ENCODE data around the gene SIAE.

SIAE gene

DNA sequence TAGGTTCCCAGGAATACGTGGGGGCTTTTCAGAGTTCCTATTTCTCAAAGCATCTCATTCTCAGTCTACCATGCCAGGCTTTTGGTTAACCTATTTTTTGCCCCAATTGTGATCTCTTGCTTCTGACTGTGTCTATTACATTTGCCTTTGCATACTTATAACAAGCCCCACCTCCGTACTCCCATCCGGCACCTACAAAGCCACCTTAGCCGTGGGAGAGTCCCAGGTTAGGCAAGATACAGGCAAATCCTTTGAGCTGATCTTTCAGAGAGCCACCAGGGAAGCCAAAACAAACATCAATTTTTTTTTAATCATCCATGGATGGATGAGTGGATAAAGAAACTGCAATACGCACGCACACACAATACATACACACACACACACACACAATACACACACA, 80.9 kb downstream of the SIAE start:
- Mint-ChIP-seq H3K9me3 (no peaks in the 10 kb centered on the region), H3K27me3 (ENCODE audit: low read depth, poor library complexity) (peaks cover 4% of the 10 kb centered on the region), H3K27ac (no peak overlapping the region), H3K4me1 (no peaks in the 10 kb centered on the region), H3K4me3 (no peak overlapping the region), H3K36me3 (ENCODE audit: low read depth) (no peaks in the 10 kb centered on the region)
- TF ChIP-seq, protein P1, sequence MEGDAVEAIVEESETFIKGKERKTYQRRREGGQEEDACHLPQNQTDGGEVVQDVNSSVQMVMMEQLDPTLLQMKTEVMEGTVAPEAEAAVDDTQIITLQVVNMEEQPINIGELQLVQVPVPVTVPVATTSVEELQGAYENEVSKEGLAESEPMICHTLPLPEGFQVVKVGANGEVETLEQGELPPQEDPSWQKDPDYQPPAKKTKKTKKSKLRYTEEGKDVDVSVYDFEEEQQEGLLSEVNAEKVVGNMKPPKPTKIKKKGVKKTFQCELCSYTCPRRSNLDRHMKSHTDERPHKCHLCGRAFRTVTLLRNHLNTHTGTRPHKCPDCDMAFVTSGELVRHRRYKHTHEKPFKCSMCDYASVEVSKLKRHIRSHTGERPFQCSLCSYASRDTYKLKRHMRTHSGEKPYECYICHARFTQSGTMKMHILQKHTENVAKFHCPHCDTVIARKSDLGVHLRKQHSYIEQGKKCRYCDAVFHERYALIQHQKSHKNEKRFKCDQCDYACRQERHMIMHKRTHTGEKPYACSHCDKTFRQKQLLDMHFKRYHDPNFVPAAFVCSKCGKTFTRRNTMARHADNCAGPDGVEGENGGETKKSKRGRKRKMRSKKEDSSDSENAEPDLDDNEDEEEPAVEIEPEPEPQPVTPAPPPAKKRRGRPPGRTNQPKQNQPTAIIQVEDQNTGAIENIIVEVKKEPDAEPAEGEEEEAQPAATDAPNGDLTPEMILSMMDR (IDR thresholded peaks at IDR 0.05): no peak
- DNase-seq: no peak

DNA sequence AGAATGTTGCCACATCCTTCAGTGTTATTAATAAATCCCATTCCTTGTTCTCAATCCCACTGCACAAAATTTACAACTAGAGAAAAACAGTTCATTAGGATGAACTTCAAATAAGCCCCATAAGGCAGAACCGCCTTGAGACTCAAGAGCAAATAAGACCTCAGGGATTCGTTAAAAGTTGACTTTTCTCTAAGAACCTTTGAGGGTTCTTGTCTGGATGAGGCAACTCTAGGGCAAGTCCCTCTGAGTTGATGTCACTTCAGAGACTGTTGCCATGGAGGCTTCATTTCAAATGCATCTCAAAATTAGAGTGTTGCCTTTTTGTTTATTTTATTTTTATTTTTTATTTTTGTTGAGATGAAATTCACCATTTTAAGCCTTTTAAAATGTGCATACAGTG, 82.1 kb downstream of the SIAE start:
- H3K9me3 Mint-ChIP-seq: no peaks in the 10 kb centered on the region
- peaks cover 4% of the 10 kb centered on the region for H3K27me3 Mint-ChIP-seq (ENCODE audit: low read depth, poor library complexity)
- no peaks in the 10 kb centered on the region for H3K4me1 Mint-ChIP-seq
- H3K27ac Mint-ChIP-seq: no peak overlapping the region
- no peaks in the 10 kb centered on the region for H3K36me3 Mint-ChIP-seq (ENCODE audit: low read depth)
- DNase-seq: no peak
- no peak overlapping the region for H3K4me3 Mint-ChIP-seq
- TF ChIP-seq, protein P1 (IDR thresholded peaks at IDR 0.05): no peak

DNA sequence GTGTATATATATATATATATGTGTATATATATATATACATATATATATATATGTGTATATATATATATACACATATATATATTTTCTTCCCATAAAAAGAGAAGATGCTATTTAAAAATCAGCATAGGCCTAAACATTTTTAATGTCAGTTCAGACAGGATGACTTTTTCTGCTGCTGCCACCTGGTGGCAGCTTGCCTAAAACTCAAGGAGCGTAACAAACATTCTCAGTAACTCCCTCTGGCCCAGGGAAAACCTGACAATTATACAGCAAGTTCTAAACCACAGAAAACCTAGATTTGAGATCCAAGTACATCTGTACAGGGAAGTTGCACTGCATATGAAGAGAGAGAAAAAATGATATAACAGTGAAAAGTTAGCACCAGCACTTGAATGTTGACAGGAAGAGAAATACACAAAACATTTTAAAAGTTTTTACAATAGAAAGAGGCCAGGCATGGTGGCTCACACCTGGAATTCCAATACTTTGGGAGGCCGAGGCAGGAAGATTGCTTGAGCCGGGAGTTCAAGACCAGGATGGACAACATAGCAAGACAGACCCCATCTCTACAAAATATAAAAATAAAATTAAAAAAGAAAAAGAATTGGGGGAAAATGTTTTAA, 87.2 kb downstream of the SIAE start:
- no peak overlapping the region for H3K4me3 Mint-ChIP-seq
- DNase-seq: peak; percentile 67
- H3K27ac Mint-ChIP-seq: no peak overlapping the region
- no peaks in the 10 kb centered on the region for H3K9me3 Mint-ChIP-seq
- H3K4me1 Mint-ChIP-seq: peaks cover 14% of the 10 kb centered on the region
- peaks cover 4% of the 10 kb centered on the region for H3K27me3 Mint-ChIP-seq (ENCODE audit: low read depth, poor library complexity)
- TF ChIP-seq, protein P1 (IDR thresholded peaks at IDR 0.05): peak; percentile 53
- H3K36me3 Mint-ChIP-seq (ENCODE audit: low read depth): no peaks in the 10 kb centered on the region

DNA sequence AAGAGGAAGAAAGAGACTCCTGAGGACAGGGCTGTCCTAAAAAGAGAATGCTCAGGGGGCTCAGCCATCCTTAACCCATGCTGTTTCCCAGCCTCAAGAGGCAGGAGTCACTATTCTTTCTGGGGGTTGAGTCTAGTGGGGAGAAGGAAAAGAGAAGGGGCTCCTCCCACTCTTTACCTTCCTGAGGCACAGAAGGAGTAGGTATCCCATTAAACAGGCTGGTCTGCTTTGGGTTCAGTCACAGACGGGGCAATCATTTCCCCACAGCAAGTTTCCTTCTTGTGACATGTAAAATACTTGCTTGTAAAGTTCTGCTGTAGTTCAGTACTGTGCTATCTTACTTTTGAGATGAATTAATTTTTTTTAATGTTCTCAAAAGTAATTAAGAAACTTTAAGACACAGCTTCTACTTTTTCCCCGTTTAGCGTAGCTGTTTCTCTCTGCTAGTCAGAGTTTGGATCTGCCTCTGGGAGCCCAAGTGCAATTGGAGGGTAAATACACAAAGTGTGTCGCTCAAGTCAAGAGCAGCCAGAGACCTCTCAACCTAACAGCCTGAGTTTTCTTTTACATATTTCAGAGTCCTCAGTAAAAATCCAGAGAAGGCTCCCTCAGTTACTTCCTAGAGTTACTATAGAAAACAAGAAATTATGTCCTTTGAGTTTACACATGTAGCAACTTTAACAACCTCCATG, 88.7 kb downstream of the SIAE start:
- TF ChIP-seq, protein P1 (IDR thresholded peaks at IDR 0.05): no peak
- no peaks in the 10 kb centered on the region for H3K9me3 Mint-ChIP-seq
- no peaks in the 10 kb centered on the region for H3K36me3 Mint-ChIP-seq (ENCODE audit: low read depth)
- no peak overlapping the region for H3K27ac Mint-ChIP-seq
- peaks cover 4% of the 10 kb centered on the region for H3K27me3 Mint-ChIP-seq (ENCODE audit: low read depth, poor library complexity)
- no peak overlapping the region for H3K4me3 Mint-ChIP-seq
- H3K4me1 Mint-ChIP-seq: peaks cover 17% of the 10 kb centered on the region
- DNase-seq: no peak

DNA sequence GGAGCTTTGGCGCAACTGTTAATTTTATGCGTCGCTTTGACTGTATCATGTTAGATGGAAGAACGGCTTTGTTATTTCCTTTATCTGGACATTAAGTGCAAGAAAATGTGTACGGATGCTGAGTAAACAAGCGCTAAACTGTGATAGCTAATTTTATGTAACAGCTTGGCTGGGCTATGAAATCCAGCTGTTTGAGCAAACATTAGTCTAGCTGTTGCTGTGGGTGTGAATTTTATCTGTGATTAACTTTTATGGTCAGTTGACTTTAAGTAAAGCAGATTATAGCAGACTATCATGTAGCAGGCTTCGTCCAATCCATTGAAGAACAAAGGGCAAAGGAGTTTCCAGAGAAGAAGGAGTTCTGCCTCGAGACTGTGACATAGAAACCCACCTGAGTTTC, 89.8 kb downstream of the SIAE start:
- no peaks in the 10 kb centered on the region for H3K9me3 Mint-ChIP-seq
- TF ChIP-seq, protein P1 (IDR thresholded peaks at IDR 0.05): no peak
- no peak overlapping the region for H3K4me3 Mint-ChIP-seq
- no peak for DNase-seq
- no peak overlapping the region for H3K27ac Mint-ChIP-seq
- H3K4me1 Mint-ChIP-seq: peaks cover 17% of the 10 kb centered on the region
- no peaks in the 10 kb centered on the region for H3K36me3 Mint-ChIP-seq (ENCODE audit: low read depth)
- H3K27me3 Mint-ChIP-seq (ENCODE audit: low read depth, poor library complexity): peaks cover 4% of the 10 kb centered on the region
